GM12891 (cell line): Measurements from ENCODE around the gene PTDSS2.

Source experiments
- DNase-seq: peaks from one replicate; pipeline ENCODE4 v3.0.0; 2011; ENCODE audit warnings: low spot score; ENCODE audit not compliant: insufficient read length
- FAIRE-seq: peaks from 2 replicates; lab custom pipeline; 2011; peaks lifted over from hg19 to GRCh38; lab: Jason Lieb, UNC
- PAX5 ChIP-seq: IDR thresholded peaks from 2 replicates; pipeline ENCODE4 v1.6.1; 2011; ENCODE audit warnings: low read length, moderate library complexity, mild to moderate bottlenecking; ENCODE audit not compliant: insufficient read depth, severe bottlenecking
- POLR2A ChIP-seq: IDR thresholded peaks from 2 replicates; pipeline ENCODE4 v1.6.1; 2011; ENCODE audit warnings: low read depth, low read length, control low read depth
- POLR2AphosphoS5 ChIP-seq: IDR thresholded peaks from 2 replicates; pipeline ENCODE4 v1.6.1; 2011; ENCODE audit warnings: low read depth, low read length, control low read depth
- POU2F2 ChIP-seq: IDR thresholded peaks from 2 replicates; pipeline ENCODE4 v1.6.1; 2011; ENCODE audit warnings: low read depth, mild to moderate bottlenecking, control low read depth, low read length, moderate library complexity
- SPI1 ChIP-seq: IDR thresholded peaks from 2 replicates; pipeline ENCODE4 v1.6.1; 2011; ENCODE audit warnings: low read depth, low read length, control low read depth
- TAF1 ChIP-seq: IDR thresholded peaks from 2 replicates; pipeline ENCODE4 v1.6.1; 2011; ENCODE audit warnings: low read depth, low read length, control low read depth

PTDSS2 gene

GRCh38 chr11:440065-441042 is 9.7 kb upstream of the PTDSS2 start:
- FAIRE-seq (no peak), DNase-seq (no peak)
- TF ChIP-seq TAF1 (no peak), POLR2A (no peak), POU2F2 (no peak), POLR2AphosphoS5 (no peak), PAX5 (no peak), SPI1 (no peak)

GRCh38 chr11:441043-441417 is 9.0 kb upstream of the PTDSS2 start:
- FAIRE-seq (no peak), DNase-seq (no peak)
- TF ChIP-seq TAF1 (no peak), POLR2AphosphoS5 (no peak), POU2F2 (no peak), POLR2A (no peak), PAX5 (no peak), SPI1 (no peak)

GRCh38 chr11:441418-442274 is 8.4 kb upstream of the PTDSS2 start, which contains the start of gene ANO9:
Gene ANO9, minus strand, starts transcription at chr11:442011. Its CDS starts 85 bp downstream, at chr11:441926.
- peak; percentile 94 for DNase-seq
- no peak for TF ChIP-seq SPI1
- no peak for TF ChIP-seq TAF1
- TF ChIP-seq PAX5: no peak
- no peak for TF ChIP-seq POU2F2
- 0 out of 2 replicates have a peak, but pooled peaks have one; percentile 30 for TF ChIP-seq POLR2A
- TF ChIP-seq POLR2AphosphoS5: no peak
- peak; percentile 90 for FAIRE-seq

- FAIRE-seq (no peak), DNase-seq (no peak)
- no peak for TF ChIP-seq POU2F2
- no peak for TF ChIP-seq TAF1
- no peak for TF ChIP-seq SPI1
- no peak for TF ChIP-seq PAX5
- no peak for TF ChIP-seq POLR2AphosphoS5
- no peak for TF ChIP-seq POLR2A
Measured at GRCh38 chr11:442611-443081, 7.4 kb upstream of the PTDSS2 start.

GRCh38 chr11:443542-444199 is 6.4 kb upstream of the PTDSS2 start:
- no peak for DNase-seq
- TF ChIP-seq TAF1 (no peak), POLR2AphosphoS5 (no peak), POLR2A (no peak), POU2F2 (no peak), SPI1 (no peak)
- no peak for FAIRE-seq

GRCh38 chr11:444396-445144 is 5.5 kb upstream of the PTDSS2 start:
- FAIRE-seq: no peak
- no peak for DNase-seq
- no peak for TF ChIP-seq POLR2AphosphoS5
- TF ChIP-seq POU2F2: no peak
- no peak for TF ChIP-seq TAF1

GRCh38 chr11:445765-446588 is 4.1 kb upstream of the PTDSS2 start:
- FAIRE-seq: no peak
- DNase-seq: no peak
- TF ChIP-seq POU2F2 (no peak), POLR2AphosphoS5 (no peak), SPI1 (no peak), POLR2A (no peak), TAF1 (no peak), PAX5 (no peak)

GRCh38 chr11:446891-447290 is 3.2 kb upstream of the PTDSS2 start:
- FAIRE-seq (no peak), DNase-seq (no peak)
- TF ChIP-seq SPI1 (no peak), TAF1 (no peak), POLR2A (no peak), POU2F2 (no peak), POLR2AphosphoS5 (no peak), PAX5 (no peak)
